Ammon's horn (tissue), 1 donor: ENCODE results near the gene HMGCS1.
"Not testable (repeated sequence)": the region's sequence is repeated elsewhere in the genome, so short reads cannot be mapped to it uniquely, and the experiment has no call there.

Experiments
- DNase-seq: peaks from one replicate; pipeline ENCODE4 v3.0.0-alpha.2; 2016; ENCODE audit warnings: low spot score

The HMGCS1 gene

DNA sequence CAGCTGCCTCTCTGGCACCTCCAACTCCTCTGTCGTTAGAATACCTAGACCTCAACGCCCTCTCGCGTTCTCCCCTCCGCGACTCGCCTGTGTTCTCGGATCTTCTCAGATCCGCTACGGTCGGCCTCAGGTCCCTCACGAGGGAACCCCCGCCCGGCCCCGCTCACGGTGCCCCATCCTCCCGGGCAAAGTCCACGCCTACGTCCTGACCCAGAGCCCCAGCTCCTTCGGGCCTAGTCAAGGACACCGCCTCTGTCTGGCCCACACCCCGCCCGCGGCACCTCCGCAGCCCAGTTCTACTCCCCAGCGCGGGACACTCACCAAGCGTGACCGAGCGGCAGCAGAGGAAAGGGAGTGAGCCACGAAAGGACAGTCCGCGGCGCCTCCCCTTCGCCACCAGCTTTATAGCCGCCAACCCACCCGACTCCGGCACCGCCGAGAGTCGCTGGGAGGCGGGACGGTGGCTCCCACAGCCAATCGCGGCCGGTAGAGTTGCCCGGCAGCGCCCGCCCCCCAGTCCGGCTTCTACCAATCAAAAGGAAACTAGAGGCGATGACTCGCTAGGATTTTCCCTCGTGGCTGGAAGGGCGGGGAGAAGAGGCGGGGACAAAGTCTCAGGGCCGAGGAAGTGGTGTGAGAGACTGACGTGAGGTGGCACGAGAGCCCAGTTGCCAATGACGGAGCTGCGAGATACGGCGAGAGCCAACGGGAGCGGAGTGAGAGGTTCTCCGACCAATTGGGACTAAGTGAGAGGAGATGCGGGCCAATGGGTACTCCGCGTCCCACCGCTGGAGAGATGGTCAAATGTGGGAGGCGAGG is at the start of gene HMGCS1:
TSS of gene HMGCS1 (minus strand) at position 378 of the 819 bp plus-strand sequence. CDS start 14,447 bp downstream, outside the sequence.
- peak; percentile 100 for DNase-seq

- DNase-seq: no peak
Observed at GRCh38 chr5:43358726-43359125, 45.5 kb upstream of the HMGCS1 start.

DNA sequence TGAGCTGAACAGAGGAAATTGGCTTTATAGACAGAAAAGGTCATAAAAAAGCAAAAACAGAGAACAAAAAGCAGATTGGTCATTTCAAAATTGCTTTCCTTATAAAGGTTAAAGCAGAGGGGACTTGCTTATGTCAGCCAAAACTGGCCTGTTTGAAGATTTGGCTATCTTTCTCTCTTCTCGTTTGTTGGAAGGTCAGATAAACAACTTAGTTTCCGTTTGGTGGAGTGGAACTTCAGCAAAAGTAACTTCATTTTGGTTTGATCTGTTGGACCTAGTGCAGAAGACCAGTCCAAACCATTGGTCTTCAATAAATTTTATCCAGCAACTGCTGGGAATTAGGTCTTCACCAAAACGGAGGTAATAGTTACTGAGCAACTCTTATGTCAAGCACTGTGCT is 45.1 kb upstream of the HMGCS1 start:
- no peak for DNase-seq

DNA sequence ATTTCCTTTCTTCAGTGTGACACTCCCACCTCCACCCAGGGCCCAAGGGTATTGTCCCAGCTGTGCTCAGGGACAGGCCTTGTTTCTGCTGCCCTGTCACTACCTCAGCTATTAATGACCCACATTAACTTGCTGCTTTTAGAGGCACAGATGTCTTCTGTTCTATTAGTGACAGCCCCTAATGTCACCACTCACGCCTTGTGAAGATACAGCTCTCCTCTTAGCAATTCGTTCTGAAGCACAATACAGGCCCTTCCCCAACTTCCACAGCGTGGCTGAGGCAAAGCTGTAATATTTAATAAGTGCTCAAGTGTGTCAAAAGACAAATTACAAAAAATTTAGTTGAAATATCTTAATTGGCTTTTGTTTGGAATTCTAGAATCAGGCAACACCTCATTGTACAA is 44.7 kb upstream of the HMGCS1 start:
- DNase-seq: no peak

- DNase-seq: no peak
Observed at GRCh38 chr5:43357067-43357466, 43.9 kb upstream of the HMGCS1 start.

GRCh38 chr5:43354774-43355173 is 41.6 kb upstream of the HMGCS1 start:
- no peak for DNase-seq

- DNase-seq: no peak
Observed at GRCh38 chr5:43353668-43354067, 40.5 kb upstream of the HMGCS1 start.

GRCh38 chr5:43352915-43353314 is 39.7 kb upstream of the HMGCS1 start:
- DNase-seq: no peak

DNA sequence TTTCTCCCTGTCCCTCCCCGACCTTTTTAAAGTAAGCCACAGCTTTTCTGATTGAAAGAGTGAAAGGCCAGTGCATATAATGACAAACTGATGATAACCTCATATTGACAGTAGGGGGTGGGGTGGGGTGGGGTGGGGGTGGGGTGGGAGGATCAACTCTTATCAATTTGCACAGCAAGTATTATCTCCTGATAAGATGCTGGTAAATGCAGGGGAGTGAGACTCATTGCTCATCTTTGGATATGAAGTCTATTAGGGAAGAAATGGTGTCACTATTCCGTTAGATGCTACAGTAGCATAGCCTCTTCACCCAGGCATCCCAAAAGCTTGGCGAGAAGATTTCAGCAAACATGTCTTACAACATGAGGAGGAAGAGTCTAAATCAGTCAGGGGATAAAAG is 38.9 kb upstream of the HMGCS1 start:
- DNase-seq: no peak

DNA sequence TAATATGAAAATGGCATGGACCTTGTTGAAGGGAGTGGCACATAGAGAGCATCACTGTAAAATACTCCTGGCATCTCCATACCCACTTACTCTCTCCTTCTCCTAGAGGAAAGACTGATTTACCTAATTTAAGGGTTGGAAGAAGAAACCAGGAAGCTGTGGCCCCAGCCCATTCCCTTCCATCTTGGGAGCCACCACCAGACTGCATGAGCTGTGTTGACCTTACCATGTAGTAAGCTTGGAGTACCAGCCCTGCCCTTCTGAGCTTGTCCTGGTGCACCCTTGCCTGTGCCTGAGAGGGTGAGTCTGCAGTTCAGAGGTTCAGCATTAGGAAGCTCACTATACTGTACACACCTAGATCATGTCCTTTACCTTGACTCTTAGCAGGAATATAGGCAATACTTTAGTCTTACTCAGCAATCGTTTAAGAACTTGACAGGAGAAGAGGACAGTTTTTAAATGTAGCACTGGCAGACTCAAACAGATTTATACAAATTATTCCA is 35.7 kb upstream of the HMGCS1 start:
- no peak for DNase-seq

GRCh38 chr5:43348207-43348606 is 35.0 kb upstream of the HMGCS1 start:
- no peak for DNase-seq

GRCh38 chr5:43338862-43339261 is 25.6 kb upstream of the HMGCS1 start:
- DNase-seq: no peak

- no peak for DNase-seq
Observed at GRCh38 chr5:43336159-43336558, 22.9 kb upstream of the HMGCS1 start.

- DNase-seq: no peak
Observed at GRCh38 chr5:43335681-43336080, 22.5 kb upstream of the HMGCS1 start.

DNA sequence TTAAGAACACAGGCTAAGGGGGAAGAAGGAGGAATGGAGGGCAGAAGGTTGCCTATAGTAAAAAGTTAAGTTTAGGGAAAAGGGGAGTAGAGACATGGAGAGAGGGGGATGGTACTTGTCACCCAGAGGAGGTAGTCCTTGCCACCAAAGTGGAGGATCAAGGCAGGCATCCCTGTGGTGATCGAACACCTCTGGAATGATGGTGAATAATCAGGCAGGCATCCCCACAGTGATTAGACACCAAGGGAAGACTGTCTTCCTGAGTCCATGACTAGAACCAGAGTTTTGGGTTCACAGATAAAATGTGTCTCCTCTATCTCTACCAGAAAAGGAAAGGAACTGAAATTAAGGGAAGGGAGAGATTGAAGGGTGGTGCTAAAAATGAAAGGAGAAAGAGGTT is 19.2 kb upstream of the HMGCS1 start:
- DNase-seq: no peak

DNA sequence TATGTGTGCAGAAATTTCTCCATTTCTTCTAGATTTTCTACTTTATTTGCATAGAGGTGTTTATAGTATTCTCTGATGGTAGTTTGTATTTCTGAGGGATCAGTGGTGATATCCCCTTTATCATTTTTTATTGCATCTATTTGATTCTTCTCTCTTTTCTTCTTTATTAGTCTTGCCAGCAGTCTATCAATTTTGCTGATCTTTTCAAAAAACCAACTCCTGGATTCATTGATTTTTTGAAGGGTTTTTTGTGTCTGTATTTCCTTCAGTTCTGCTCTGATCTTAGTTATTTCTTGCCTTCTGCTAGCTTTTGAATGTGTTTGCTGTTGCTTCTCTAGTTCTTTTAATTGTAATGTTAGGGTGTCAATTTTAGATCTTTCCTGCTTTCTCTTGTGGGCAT is 12.4 kb upstream of the HMGCS1 start:
- DNase-seq: not testable (repeated sequence)

GRCh38 chr5:43323488-43323887 is 10.3 kb upstream of the HMGCS1 start:
- DNase-seq: not testable (repeated sequence)

- DNase-seq: no peak
Observed at GRCh38 chr5:43320846-43321245, 7.6 kb upstream of the HMGCS1 start.

- no peak for DNase-seq
Observed at GRCh38 chr5:43316421-43316820, 3.2 kb upstream of the HMGCS1 start.

DNA sequence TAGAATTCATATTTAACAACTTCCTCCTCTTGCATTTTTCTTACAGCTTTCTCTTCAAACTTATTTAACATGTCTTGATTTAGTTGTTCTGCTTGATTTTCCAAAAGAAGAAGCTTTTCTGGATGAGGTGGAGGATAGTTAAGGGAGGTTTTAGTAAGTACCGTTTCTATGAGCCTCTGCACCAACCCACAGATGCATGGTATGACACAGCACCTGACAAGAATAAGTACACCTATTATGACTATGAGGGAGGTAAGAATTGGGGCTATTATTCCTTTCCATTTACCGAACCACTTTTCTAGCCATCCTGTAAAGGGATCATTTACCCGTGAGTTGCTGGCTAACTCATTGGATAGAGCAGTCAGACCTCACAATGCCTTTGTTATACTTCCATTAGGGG is 2.5 kb upstream of the HMGCS1 start:
- DNase-seq: no peak

DNA sequence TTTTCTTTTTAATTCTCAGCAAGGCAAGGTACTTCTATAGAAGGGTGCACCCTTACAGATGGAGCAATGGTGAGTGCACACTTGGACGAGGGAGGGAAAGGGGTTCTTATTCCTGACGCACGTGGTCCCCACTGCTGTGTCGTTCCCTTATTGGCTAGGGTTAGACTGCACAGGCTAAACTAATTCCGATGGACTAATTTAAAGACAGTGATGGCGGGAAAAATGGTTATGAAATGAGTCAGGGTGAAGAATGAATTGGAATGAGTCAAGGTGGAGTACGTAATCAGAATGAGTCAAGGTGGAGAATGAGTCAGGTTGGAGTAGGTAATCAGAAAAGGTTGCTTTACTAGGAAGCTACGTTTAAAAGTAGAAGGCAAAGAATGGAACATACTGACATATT is 2.1 kb upstream of the HMGCS1 start:
- no peak for DNase-seq

DNA sequence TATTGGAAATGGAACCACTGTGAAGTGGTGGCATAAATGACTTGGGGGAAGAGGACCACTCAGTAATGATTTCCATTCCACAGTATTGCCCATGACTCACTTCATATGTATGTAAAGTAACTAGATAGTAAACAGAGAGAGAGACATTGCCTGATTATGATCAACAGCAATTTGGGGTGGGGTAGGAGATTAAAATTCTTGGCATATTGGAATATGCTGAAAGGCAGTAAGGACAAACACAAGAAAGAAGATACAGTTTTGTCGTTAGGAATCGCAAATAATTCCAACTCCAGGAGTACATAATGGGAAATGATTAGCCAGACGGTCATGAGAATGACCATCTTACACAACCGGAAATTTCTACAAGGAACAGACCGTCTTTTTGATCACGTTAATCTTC is 1.5 kb upstream of the HMGCS1 start:
- no peak for DNase-seq

DNA sequence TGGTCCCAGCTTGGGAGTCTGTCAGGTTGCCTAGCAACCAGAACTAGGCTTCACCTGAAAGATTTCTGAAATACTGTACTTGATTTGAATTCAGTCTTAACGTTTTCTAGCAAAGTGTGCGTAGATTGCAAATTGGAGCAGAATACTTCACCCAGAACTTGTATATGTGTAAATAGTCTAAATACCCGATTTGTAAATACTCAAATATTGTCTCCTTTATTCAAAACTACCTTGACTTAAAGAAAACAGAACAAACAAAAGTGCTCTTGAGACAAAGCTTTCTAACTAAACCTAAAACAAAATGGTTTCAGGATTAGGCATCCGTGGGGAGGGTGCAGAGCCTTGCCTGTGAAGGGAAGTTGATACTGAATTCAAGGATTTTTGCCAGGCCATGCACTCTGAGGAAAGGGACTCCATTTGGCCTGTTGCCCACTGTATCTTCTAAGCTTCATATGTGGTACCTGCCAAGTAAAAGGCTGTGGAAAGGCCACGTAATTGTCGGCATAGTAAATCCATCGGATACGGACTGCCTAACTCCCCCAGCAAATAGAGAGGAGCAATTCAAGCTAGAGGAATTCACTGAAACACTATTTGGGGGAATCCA is 744 bp upstream of the HMGCS1 start:
- DNase-seq: peak; percentile 54

GRCh38 chr5:43312699-43313034 is 545 bp downstream of the HMGCS1 start:
- DNase-seq: no peak
